Stomach (tissue), 4 donors: ENCODE measurements around the gene IQCE.

Experiments used
- EP300 ChIP-seq: sonication (generic); formaldehyde crosslinking; IDR thresholded peaks from one replicate; pipeline ENCODE4 v1.6.1; 2017; ENCODE audit warnings: antibody characterized with exemption
- POLR2A ChIP-seq, 4 donors: fragments of 450-650 bp; IDR thresholded peaks; one replicate each; pipeline ENCODE4 v1.6.1; 2016; ENCODE audit warnings: antibody characterized with exemption in 4 of 4, control low read depth in 2 of 4, mild to moderate bottlenecking in 1 of 4, moderate library complexity in 1 of 4
- POLR2AphosphoS5 ChIP-seq, 3 donors: sonication (generic); formaldehyde crosslinking; IDR thresholded peaks; one replicate each; pipeline ENCODE4 v1.6.1; 2016; ENCODE audit warnings: antibody characterized with exemption in 3 of 3
- TF ChIP-seq, protein P1 (sequence below), 7 experiments: fragments of 450-650 bp in 4 of 7; fragments of 200-600 bp in 3 of 7; sonication (generic) in 3 of 7; IDR thresholded peaks; one replicate each; pipeline ENCODE4 v1.5.1; 2016 to 2019; ENCODE audit warnings: antibody characterized with exemption in 7 of 7, control low read depth in 2 of 7, mild to moderate bottlenecking in 1 of 7

DNA sequence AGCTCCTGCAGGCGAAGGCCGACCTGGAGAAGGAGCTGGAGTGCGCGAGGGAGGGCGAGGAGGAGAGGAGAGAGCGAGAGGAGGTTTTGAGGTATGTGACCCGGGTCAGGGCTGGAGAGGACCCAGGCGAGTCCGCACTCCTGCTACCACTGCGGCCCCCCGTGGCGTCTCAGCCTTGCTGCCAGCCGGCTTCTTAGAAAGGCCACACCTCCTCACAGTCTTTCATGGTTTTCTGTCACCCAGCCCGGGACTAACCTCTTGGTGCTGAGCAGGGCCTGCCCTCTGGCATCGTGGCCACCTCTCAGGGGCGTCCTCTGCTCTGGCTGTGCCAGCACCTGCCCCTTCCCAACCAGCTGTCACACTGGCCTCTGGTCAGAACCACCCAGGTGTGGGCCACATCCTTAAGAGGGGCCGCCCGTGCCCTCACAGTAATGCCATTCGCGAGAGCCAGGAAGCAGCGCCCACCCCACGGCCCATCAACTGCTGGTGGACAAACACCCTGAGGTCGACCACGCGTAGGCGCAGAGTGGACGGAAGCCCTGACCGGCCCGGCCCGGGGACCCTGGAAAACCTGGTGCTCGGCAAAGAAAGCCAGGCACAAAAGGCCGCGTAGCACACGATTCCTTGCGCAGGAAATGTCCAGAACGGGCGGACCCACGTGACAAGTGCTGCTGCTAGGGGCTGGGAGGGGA is 34.4 kb downstream of the IQCE start:
- TF ChIP-seq POLR2A (IDR thresholded peaks at IDR 0.05) (no peak), POLR2AphosphoS5 (IDR thresholded peaks at IDR 0.05) (no peak), EP300 (no peak)
- TF ChIP-seq, protein P1, sequence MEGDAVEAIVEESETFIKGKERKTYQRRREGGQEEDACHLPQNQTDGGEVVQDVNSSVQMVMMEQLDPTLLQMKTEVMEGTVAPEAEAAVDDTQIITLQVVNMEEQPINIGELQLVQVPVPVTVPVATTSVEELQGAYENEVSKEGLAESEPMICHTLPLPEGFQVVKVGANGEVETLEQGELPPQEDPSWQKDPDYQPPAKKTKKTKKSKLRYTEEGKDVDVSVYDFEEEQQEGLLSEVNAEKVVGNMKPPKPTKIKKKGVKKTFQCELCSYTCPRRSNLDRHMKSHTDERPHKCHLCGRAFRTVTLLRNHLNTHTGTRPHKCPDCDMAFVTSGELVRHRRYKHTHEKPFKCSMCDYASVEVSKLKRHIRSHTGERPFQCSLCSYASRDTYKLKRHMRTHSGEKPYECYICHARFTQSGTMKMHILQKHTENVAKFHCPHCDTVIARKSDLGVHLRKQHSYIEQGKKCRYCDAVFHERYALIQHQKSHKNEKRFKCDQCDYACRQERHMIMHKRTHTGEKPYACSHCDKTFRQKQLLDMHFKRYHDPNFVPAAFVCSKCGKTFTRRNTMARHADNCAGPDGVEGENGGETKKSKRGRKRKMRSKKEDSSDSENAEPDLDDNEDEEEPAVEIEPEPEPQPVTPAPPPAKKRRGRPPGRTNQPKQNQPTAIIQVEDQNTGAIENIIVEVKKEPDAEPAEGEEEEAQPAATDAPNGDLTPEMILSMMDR (IDR thresholded peaks at IDR 0.05), result no peak
